GM18870 (cell line): ENCODE measurements around the gene MOV10L1.

Experiments used
- ATAC-seq: cut with Tn5 transposase; IDR thresholded peaks from one replicate; pipeline ENCODE4 v1.9.1; 2021; ENCODE audit warnings: moderate library complexity; ENCODE audit not compliant: unreplicated experiment

The MOV10L1 gene

DNA sequence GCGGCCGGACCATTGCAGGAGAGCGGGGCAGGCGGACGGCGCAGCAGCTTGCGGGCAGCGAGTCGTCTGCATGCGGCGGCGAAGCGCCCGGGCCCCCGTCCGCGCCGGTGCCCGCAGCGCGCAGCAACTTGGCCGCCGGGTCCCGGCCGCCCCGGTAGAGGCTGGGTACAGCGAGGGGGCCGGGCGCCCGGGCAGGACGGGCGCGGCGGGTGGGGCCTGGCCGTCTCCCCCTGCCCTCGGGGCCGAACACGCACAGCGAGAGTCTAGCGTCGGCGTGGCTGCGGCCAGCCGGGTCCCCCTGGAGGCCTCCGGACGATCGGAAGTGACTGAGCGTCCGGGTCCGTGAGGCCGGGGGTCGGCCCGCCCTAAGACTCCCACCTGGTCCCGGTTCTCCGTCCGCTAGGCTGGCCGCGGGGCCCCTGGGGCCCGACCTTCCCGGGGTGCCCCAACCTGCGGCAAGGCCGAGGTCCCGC, 95.1 kb downstream of the MOV10L1 start:
- ATAC-seq, result no peak

- no peak for ATAC-seq
These were observed 95.7 kb downstream of the MOV10L1 start, which contains the start of gene TRABD for GRCh38 chr22:50185375-50186087. Gene TRABD, plus strand, starts transcription at chr22:50185913. Its CDS starts 7,148 bp downstream, at chr22:50193061.

GRCh38 chr22:50186181-50186714, 96.4 kb downstream of the MOV10L1 start:
- no peak for ATAC-seq

DNA sequence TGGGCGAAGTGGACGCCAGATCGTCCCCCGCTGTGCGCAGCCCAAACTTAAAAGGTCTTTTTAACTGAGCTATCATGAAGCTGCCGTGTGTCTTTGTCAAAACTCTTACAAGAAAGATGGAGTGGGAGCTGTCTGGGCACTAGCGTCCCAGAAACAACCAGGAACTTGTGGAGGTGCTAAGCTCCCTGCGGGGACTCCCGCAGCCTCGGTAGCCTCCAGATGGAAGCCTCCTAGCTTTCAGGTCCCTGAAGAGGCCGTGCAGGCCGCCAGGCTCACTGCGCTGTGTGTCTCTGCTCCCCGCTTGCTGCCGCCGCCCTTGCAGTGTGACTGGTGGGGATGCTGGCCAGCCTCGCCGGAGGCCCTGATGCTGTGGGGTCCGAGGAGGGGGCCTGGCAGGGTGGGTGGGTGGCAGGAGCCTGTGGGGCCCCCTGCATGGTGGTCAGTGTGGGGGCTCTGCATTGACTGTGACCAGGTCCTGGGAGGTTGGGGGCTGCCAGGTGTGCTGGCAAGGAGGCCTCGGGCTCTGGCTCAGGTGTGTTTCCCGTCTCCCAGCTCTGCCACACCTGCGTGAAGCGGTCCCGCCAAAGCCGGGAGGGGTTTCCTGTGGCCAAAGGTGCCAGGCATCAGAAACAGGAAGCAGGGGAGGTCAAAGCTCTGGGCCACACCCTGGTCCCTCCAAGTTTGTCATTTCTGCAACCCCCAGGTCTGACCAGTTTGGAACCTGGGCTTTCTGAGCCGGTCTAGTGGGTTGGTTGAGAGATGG, 97.1 kb downstream of the MOV10L1 start:
- no peak for ATAC-seq

- no peak for ATAC-seq
These were observed 98.5 kb downstream of the MOV10L1 start for GRCh38 chr22:50188356-50188755.

DNA sequence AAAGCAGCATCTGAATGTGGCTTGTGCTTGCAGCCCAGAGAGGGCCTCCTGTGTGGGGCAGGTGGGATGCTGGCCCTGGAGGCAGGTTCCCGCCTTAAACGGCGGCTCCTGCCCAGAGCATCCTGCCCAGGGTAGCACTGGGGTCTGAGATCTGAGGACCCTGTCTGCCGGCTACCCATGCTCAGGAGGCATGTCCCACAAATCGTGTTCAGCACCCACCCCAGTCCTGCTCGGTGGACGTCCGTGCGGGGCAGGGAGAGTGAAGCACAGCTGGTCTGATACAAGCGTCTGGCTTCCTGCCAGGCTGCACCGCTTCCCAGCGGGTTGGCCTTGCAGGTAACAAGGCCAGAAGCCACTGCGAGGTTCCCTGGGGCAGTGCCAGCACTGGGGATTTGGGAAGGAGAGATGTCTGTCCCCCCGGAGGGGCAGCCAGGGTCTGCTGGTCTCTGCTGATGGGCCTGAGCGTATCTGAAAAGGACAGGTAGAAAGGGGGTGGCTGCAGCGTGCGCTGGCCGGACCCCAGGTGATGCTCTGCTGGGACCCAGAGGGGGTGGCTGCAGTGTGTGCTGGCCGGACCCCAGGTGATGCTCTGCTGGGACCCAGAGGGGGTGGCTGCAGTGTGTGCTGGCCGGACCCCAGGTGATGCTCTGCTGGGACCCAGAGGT, 99.5 kb downstream of the MOV10L1 start:
- no peak for ATAC-seq

GRCh38 chr22:50189849-50190181, 100.0 kb downstream of the MOV10L1 start:
- ATAC-seq, result peak; percentile 5

DNA sequence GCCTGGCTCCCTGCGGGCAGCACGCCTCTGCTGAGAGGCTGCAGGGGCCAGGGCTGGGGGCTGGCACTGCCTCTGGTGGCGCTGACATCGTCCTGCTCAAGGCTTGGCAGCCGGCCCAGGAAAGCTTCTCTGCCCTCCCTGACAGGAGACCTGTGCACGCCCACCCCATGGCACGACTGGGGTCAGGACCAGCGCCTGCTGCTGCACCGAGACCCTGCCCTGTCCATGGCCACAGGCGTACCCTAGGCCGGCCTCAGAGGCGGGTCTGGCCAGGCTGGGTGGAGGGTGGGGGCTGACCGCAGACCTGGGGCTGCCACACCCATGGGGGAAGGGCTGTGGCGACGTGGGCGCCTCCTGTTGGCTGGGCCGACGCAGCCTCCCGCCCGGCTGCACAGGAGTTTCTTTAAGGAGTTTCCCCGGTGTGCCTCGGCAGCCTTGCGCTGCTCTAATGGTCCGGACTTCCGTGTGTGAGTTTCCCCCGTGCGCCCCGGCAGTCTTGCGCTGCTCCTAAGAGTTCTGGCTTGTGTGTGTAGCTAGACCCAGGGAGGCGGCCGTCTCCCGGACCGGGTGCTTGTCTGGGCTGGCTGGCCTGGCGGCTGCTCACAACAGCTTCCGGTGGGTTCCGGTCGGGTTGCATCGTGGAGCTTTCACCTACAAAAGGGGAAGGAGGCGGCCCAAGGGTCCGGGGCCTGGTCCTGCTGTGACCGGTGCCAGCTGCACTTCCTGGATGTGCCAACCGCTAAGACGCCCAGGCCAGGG, 100.6 kb downstream of the MOV10L1 start:
- peak; percentile 42 for ATAC-seq

GRCh38 chr22:50190941-50191741, 101.3 kb downstream of the MOV10L1 start:
- no peak for ATAC-seq

GRCh38 chr22:50192436-50193204, 102.8 kb downstream of the MOV10L1 start:
- no peak for ATAC-seq

DNA sequence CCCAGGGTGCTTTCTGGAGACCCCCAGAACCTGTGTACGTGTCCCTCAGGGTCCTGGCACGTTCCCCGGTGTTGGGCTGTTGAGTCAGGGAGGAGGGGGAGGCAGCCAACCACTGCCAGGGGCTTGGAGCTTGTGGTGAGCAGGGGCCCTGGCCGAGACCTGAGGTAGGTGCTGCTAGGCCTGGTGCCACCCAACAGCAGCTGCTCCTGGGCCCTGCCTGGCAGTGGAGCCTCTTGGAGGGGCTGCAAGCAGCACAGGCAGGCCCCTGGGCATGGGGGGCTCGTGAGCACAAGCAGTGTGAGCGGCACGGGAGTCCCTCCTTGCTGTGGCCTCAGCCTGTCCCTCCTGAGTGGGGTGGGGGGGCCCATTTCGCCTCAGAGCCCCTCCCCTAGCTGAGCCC, 103.8 kb downstream of the MOV10L1 start:
- ATAC-seq, result no peak

DNA sequence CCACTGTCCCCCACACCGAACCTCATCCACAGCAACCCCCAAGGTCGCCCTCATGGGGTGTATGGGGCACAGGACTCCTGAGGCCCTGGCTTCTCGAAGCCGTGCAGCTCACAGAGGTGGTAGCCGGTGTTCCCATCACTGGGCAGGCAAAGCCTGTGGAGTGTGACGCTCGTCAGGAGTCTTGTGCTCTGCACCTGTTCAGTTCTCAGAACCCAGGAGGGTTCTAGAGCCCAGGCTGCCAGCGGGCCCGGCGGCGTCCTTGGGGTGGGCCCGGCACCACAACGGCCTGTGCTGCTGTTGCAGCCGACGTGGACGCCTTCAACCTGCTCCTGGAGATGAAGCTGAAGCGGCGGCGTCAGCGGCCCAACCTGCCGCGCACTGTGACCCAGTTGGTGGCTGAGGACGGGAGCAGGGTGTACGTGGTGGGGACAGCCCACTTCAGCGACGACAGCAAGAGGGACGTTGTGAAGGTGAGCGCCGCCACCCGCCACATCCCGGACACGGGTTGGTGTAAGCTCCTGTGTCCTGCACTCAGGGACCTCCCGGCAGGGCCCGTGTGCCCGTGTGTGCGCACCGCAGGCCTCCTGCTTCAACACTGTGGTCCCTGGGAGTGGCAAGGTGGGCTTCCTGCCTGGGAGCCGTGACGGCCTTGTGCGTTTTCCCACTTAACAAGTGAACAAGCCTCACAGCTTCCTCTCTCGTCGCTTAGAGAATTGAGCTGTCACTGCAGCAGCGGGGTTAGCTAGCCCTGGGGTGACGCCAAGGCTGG, 104.4 kb downstream of the MOV10L1 start:
- ATAC-seq, result no peak

DNA sequence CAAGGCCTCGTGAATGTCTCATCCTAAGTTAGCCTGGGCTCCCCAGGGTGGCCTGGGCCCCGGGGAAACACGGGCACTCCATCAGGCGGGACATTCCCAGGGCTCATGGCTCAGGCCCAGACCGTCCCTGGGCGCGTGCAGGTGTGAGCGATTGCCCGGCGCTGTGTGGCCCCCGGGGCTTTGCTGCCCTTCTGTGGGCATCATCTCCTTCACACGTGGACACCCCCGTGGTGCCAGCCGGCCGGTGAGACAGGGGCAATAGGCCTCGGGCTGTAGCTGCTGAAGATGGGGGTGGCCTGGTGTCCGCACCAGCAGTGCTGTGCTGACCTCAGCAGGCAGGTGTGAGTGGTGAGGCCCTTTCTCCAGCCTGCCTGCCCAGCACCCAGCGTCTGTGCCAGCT, 106.5 kb downstream of the MOV10L1 start:
- no peak for ATAC-seq

- no peak for ATAC-seq
These were observed 107.4 kb downstream of the MOV10L1 start for GRCh38 chr22:50197000-50197800.

- no peak for ATAC-seq
These were observed 108.2 kb downstream of the MOV10L1 start for GRCh38 chr22:50197856-50198623.

DNA sequence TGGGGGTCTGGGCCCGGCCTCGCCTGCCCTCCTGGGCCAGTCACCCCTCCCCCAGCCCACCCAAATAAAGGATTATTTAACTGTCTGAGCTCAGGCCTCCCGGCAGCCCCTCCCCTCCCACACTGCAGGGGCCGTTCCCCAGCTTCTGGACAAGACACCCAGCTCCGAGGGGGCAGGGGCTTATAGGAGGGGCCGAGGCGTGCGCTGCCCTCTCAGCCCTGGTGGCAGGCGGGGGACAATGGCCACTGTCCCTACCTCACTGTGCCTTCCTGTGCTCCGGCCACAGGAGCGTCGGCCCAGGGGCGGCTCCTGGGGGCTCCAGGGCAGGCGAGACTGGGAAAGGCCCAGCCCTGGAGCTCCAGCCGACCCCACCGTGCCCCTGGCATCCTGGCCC, 108.8 kb downstream of the MOV10L1 start:
- no peak for ATAC-seq

DNA sequence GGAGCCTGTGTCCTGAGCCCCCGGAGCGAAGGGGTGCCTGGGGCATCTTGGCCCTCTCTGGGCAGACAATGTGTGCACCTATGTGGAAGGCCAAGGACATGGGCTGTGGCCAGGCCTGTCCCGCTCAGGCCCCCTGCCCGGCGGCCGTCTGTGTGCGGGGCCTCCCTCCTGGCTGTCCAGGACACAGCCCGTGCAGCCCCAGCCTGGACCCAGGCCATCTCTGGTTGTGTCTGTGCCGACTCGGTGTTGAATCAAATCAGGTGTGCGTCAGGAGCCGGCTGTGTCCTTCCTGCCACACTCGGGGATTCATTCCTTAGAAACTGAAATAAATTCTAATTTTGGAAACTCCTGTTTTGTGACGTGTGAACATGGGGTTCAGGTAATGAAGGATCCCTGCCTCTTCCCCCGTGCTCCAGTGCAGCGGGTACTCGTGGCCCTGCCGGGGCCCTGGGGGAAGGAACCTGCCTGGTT, 109.5 kb downstream of the MOV10L1 start:
- no peak for ATAC-seq
